Measurements from ENCODE around the gene CREB3L4. TPM values are rescaled to one million over a fixed set of nuclear protein-coding genes. Genes with fewer than 3 reads are reported as not detected.

Gene CREB3L4
- total and polyA plus RNA-seq, 2 of the 13 experiments (the other 11 are each of a cell fraction or from before 2014, with no cell fraction given), result 9.9 to 18.7 TPM

DNA sequence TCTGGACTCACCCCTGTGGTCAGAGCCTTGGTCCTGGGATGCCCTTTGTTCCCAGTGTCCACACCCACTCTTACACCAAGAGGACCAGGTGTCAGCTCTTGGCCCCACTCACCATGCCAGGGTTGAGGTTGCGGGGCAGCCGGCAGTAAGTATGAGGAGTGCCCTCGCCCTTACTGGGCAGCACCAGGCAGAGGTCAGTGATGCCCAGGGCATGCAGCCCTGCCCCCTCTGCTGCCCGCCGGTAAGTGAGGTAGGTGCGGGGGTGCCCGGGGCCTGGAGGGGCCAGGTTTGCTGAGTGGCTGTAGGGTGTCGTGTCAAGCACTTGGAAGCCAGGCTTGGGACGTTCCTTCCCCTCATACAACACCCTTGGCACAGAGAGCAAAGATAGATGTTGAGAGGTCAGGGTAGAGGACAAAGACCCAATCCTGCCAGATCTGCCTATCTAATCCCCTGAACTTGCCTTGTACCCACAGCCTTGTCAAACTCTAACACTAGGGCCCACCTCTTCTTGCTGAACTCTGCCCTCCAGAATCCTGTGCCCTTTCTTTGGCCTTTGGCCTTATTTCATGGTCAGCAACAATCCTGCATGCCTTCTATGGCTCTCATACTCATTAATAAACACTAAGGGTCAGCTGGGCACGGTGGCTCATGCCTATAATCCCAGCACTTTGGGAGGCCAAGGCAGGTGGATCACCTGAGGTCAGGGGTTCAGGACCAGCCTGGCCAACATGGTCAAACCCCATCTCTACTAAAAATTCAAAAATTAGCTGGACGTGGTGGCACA lies 24.7 kb upstream of the CREB3L4 start (continued):
- TF ChIP-seq, protein P1, sequence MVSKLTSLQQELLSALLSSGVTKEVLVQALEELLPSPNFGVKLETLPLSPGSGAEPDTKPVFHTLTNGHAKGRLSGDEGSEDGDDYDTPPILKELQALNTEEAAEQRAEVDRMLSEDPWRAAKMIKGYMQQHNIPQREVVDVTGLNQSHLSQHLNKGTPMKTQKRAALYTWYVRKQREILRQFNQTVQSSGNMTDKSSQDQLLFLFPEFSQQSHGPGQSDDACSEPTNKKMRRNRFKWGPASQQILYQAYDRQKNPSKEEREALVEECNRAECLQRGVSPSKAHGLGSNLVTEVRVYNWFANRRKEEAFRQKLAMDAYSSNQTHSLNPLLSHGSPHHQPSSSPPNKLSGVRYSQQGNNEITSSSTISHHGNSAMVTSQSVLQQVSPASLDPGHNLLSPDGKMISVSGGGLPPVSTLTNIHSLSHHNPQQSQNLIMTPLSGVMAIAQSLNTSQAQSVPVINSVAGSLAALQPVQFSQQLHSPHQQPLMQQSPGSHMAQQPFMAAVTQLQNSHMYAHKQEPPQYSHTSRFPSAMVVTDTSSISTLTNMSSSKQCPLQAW (CRISPR knock-in tag; IDR thresholded peaks at IDR 0.05), result no peak
- no peak for TF ChIP-seq ZNF737 (CRISPR knock-in tag; IDR thresholded peaks at IDR 0.05; ENCODE audit: borderline replicate concordance)
- TF ChIP-seq ZNF24 (IDR thresholded peaks at IDR 0.05), result no peak
- no peak for TF ChIP-seq ELF3 (CRISPR knock-in tag; IDR thresholded peaks at IDR 0.05)
- TF ChIP-seq FOXA3 (CRISPR knock-in tag; IDR thresholded peaks at IDR 0.05), result no peak
- TF ChIP-seq CEBPB (IDR thresholded peaks at IDR 0.05; ENCODE audit: borderline replicate concordance, low read depth, low read length), result no peak
- no peak for TF ChIP-seq ZSCAN12 (CRISPR knock-in tag; IDR thresholded peaks at IDR 0.05)
- peak; percentile 31 for TF ChIP-seq HNF4A (CRISPR knock-in tag; IDR thresholded peaks at IDR 0.05)
- TF ChIP-seq, protein P2, sequence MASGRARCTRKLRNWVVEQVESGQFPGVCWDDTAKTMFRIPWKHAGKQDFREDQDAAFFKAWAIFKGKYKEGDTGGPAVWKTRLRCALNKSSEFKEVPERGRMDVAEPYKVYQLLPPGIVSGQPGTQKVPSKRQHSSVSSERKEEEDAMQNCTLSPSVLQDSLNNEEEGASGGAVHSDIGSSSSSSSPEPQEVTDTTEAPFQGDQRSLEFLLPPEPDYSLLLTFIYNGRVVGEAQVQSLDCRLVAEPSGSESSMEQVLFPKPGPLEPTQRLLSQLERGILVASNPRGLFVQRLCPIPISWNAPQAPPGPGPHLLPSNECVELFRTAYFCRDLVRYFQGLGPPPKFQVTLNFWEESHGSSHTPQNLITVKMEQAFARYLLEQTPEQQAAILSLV (CRISPR knock-in tag; IDR thresholded peaks at IDR 0.05; ENCODE audit: borderline replicate concordance), result no peak
- TF ChIP-seq KDM4B (CRISPR knock-in tag; IDR thresholded peaks at IDR 0.05), result no peak
- TF ChIP-seq PPARG (CRISPR knock-in tag; conservative IDR thresholded peaks at IDR 0.05), result 0 out of 2 replicates have a peak, but pooled peaks have one; percentile 21
- no peak for TF ChIP-seq ADNP (CRISPR knock-in tag; IDR thresholded peaks at IDR 0.05)
- no peak for TF ChIP-seq ARID2 (CRISPR knock-in tag; IDR thresholded peaks at IDR 0.05; ENCODE audit: borderline replicate concordance)
- peak; percentile 52; the same call in 1 of the 2 replicates for TF ChIP-seq RARA (CRISPR knock-in tag; IDR thresholded peaks at IDR 0.05)
- TF ChIP-seq, protein P3, sequence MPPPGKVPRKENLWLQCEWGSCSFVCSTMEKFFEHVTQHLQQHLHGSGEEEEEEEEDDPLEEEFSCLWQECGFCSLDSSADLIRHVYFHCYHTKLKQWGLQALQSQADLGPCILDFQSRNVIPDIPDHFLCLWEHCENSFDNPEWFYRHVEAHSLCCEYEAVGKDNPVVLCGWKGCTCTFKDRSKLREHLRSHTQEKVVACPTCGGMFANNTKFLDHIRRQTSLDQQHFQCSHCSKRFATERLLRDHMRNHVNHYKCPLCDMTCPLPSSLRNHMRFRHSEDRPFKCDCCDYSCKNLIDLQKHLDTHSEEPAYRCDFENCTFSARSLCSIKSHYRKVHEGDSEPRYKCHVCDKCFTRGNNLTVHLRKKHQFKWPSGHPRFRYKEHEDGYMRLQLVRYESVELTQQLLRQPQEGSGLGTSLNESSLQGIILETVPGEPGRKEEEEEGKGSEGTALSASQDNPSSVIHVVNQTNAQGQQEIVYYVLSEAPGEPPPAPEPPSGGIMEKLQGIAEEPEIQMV (CRISPR knock-in tag; IDR thresholded peaks at IDR 0.05; ENCODE audit: low read depth), result no peak
- TF ChIP-seq RCOR2 (CRISPR knock-in tag; IDR thresholded peaks at IDR 0.05), result no peak
- TF ChIP-seq FOXO4 (CRISPR knock-in tag; conservative IDR thresholded peaks at IDR 0.05), result no peak
- no peak for TF ChIP-seq PBX2 (CRISPR knock-in tag; IDR thresholded peaks at IDR 0.05)
- no peak for TF ChIP-seq ZSCAN29 (CRISPR knock-in tag; conservative IDR thresholded peaks at IDR 0.05)
- no peak for TF ChIP-seq IKZF4 (CRISPR knock-in tag; IDR thresholded peaks at IDR 0.05; ENCODE audit: borderline replicate concordance, low read depth, not compliant biosample characterization)
- TF ChIP-seq HNRNPL (IDR thresholded peaks at IDR 0.05; ENCODE audit: low read depth, low read length), result 0 out of 2 replicates have a peak, but pooled peaks have one; percentile 43

All from HepG2 (cell line).